ENCODE measurements around the gene CREBBP.

- TF ChIP-seq USF1 (IDR thresholded peaks at IDR 0.05; ENCODE audit: borderline replicate concordance, low read depth): no peak
- TF ChIP-seq, protein P1, sequence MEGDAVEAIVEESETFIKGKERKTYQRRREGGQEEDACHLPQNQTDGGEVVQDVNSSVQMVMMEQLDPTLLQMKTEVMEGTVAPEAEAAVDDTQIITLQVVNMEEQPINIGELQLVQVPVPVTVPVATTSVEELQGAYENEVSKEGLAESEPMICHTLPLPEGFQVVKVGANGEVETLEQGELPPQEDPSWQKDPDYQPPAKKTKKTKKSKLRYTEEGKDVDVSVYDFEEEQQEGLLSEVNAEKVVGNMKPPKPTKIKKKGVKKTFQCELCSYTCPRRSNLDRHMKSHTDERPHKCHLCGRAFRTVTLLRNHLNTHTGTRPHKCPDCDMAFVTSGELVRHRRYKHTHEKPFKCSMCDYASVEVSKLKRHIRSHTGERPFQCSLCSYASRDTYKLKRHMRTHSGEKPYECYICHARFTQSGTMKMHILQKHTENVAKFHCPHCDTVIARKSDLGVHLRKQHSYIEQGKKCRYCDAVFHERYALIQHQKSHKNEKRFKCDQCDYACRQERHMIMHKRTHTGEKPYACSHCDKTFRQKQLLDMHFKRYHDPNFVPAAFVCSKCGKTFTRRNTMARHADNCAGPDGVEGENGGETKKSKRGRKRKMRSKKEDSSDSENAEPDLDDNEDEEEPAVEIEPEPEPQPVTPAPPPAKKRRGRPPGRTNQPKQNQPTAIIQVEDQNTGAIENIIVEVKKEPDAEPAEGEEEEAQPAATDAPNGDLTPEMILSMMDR (IDR thresholded peaks at IDR 0.05): no peak
- no peak for TF ChIP-seq FOXJ3 (CRISPR knock-in tag; IDR thresholded peaks at IDR 0.05)
- TF ChIP-seq, protein P2, sequence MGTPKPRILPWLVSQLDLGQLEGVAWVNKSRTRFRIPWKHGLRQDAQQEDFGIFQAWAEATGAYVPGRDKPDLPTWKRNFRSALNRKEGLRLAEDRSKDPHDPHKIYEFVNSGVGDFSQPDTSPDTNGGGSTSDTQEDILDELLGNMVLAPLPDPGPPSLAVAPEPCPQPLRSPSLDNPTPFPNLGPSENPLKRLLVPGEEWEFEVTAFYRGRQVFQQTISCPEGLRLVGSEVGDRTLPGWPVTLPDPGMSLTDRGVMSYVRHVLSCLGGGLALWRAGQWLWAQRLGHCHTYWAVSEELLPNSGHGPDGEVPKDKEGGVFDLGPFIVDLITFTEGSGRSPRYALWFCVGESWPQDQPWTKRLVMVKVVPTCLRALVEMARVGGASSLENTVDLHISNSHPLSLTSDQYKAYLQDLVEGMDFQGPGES (IDR thresholded peaks at IDR 0.05; ENCODE audit: low read depth, low read length): no peak
- TF ChIP-seq FOSL2 (IDR thresholded peaks at IDR 0.05; ENCODE audit: borderline replicate concordance, low read depth): no peak
- TF ChIP-seq USF2 (IDR thresholded peaks at IDR 0.05; ENCODE audit: borderline replicate concordance, low read depth, low read length): no peak
- no peak for TF ChIP-seq JUND (IDR thresholded peaks at IDR 0.05)
- no peak for TF ChIP-seq POLR2AphosphoS5 (IDR thresholded peaks at IDR 0.05; ENCODE audit: low read depth, low read length)
- TF ChIP-seq, protein P3, sequence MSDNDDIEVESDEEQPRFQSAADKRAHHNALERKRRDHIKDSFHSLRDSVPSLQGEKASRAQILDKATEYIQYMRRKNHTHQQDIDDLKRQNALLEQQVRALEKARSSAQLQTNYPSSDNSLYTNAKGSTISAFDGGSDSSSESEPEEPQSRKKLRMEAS (IDR thresholded peaks at IDR 0.05; ENCODE audit: low read depth): no peak
- no peak for TF ChIP-seq FOXM1 (IDR thresholded peaks at IDR 0.05; ENCODE audit: low read depth)
- no peak for TF ChIP-seq RFX5 (IDR thresholded peaks at IDR 0.05; ENCODE audit: low read length)
- TF ChIP-seq RXRA (IDR thresholded peaks at IDR 0.05; ENCODE audit: borderline replicate concordance, low read depth): no peak
- TF ChIP-seq, protein P4, sequence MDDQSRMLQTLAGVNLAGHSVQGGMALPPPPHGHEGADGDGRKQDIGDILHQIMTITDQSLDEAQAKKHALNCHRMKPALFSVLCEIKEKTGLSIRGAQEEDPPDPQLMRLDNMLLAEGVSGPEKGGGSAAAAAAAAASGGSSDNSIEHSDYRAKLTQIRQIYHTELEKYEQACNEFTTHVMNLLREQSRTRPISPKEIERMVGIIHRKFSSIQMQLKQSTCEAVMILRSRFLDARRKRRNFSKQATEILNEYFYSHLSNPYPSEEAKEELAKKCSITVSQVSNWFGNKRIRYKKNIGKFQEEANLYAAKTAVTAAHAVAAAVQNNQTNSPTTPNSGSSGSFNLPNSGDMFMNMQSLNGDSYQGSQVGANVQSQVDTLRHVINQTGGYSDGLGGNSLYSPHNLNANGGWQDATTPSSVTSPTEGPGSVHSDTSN (IDR thresholded peaks at IDR 0.05): no peak
Observed at GRCh38 chr16:3787924-3788661, 92.4 kb downstream of the CREBBP start.
